ENCODE results near the gene NLE1. TPM values are rescaled to one million over a fixed set of nuclear protein-coding genes. Genes with fewer than 3 reads are reported as not detected.

The NLE1 gene
- total RNA-seq, 1 donor from 2014 or later = 23.8 TPM

DNA sequence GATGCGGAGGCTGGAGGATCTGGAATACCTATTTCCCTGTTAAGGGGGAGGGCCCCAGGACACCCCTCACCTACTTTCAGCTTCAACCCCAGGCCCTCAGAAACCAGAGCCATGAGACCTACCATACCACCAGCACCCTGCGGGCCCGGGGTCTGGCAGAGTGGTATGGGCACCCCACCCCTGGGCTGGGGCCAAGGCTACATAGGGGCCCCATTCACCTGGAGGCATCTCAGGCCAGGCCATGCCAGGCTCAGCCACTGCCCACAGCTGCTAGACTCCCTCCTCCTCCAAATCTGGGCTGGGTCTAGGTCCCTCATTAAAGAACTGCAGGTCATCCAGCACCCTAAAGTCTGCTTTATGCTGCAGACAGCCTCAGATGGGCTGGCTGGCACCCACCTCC is 11.7 kb downstream of the NLE1 start:
- no peaks in the 10 kb centered on the region for H3K9me3 Mint-ChIP-seq
- H3K27me3 Mint-ChIP-seq (ENCODE audit: low read depth) = no peaks in the 10 kb centered on the region

DNA sequence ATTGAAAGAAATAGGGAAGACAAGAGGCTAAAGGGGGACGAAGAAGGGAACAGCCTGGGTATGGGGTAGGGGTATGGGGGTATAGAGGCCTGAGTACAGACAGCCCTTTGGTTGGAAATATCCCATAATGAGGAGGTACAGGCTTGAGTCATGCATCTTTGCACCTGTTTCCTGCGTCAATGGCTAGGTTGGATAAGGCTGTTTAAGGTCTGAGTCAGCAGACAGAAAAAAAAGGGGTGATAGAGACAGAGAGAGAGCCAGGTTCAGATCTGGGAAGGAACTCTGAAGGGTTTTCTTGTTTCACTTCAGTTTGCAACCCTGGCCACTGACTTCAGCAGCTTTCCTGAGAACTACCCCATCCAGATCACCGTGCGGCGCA is 12.1 kb downstream of the NLE1 start:
- TF ChIP-seq, protein P1, sequence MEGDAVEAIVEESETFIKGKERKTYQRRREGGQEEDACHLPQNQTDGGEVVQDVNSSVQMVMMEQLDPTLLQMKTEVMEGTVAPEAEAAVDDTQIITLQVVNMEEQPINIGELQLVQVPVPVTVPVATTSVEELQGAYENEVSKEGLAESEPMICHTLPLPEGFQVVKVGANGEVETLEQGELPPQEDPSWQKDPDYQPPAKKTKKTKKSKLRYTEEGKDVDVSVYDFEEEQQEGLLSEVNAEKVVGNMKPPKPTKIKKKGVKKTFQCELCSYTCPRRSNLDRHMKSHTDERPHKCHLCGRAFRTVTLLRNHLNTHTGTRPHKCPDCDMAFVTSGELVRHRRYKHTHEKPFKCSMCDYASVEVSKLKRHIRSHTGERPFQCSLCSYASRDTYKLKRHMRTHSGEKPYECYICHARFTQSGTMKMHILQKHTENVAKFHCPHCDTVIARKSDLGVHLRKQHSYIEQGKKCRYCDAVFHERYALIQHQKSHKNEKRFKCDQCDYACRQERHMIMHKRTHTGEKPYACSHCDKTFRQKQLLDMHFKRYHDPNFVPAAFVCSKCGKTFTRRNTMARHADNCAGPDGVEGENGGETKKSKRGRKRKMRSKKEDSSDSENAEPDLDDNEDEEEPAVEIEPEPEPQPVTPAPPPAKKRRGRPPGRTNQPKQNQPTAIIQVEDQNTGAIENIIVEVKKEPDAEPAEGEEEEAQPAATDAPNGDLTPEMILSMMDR (IDR thresholded peaks at IDR 0.05; ENCODE audit: unreplicated experiment) = no peak
- Mint-ChIP-seq H3K9me3 (no peaks in the 10 kb centered on the region), H3K4me3 (no peak overlapping the region), H3K27ac (no peak overlapping the region), H3K27me3 (ENCODE audit: low read depth) (no peaks in the 10 kb centered on the region), H3K36me3 (peaks cover 21% of the 10 kb centered on the region), H3K4me1 (no peaks in the 10 kb centered on the region)
- no peak for DNase-seq (ENCODE audit: low spot score in 2 of 2, unreplicated experiment in 2 of 2)

More for the DNA sequence above, 11.7 kb downstream of the NLE1 start:
- Mint-ChIP-seq H3K4me1 (no peaks in the 10 kb centered on the region), H3K27ac (no peak overlapping the region), H3K36me3 (peaks cover 24% of the 10 kb centered on the region), H3K4me3 (no peak overlapping the region)
- TF ChIP-seq, protein P1 (IDR thresholded peaks at IDR 0.05; ENCODE audit: unreplicated experiment) = no peak
- DNase-seq (ENCODE audit: low spot score in 2 of 2, unreplicated experiment in 2 of 2) = no peak

DNA sequence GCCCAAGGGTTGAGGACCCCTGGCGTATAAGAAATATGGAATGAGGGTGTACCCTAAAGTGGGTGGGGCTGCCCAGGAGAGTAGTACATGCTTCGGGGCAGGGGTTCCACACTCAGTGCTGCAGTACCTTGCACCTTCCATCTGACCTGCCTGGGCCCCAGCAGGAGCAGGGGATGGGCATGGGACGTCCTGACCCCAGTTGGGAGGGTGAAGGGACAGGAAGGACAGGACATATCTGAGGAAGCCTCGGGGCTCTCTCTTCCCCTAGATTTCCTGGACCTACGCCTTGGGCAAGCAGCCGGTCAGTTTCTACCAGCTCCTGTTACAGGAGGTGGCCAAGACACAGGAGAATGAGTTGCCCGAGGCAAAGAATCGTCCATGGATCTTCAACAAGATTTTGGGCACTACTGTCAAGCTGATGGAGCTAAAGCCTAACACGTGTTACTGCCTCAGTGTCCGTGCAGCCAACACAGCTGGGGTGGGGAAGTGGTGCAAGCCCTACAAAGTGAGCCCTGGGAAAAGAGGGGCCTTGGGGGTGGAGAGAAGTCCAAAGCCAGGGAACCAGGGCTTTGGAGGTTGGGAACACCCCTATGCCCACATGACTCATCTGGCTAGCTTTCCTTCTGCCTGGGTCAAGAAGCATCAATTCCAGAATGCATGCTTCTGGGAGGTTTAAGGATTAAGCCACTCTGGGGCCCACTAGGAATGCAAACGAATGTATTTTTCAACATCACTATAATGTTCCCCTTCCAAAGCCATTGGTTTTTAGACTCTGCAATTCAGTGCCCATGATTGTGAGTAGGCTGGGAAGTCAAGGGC is 12.7 kb downstream of the NLE1 start:
- no peaks in the 10 kb centered on the region for H3K9me3 Mint-ChIP-seq

DNA sequence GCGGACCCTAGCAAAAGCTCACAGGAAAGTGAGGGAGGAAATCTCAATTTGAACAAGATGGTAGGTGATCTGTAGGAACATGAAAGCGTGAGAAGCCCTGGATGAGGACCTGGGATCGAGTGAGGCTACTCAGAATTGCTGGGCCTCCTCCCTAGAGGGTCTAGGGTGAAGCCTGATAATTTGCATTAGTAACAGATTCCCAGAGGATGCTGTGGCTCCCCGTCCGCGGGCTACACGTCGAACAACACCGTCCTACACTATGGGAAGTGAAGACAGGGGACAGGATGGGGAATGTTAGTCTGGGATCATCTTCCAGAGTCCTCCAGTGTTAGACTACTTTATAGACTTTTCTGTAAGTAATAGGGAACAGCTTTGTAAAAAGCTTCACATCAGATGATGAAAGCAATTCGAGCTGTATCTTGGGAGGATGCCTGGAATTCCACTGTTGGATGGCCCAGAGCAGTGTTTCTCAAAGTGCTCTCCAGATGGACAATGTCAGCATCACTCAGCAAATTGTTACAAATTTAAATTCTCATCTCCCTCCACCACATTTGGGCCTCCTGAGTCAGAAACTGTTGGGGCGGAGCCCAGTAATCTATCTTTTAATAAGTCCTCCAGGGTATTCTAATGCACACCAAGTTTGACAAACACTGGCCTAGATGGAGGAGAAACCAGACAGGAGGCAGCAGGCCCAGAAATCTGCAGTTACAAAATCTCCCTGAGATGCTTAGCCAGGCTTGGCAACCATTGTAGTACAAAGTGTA is 14.2 kb downstream of the NLE1 start:
- Mint-ChIP-seq H3K4me3 (no peak overlapping the region), H3K9me3 (no peaks in the 10 kb centered on the region), H3K27ac (peak overlapping the region; percentile 44), H3K27me3 (ENCODE audit: low read depth) (no peaks in the 10 kb centered on the region), H3K4me1 (no peaks in the 10 kb centered on the region), H3K36me3 (peaks cover 7% of the 10 kb centered on the region)
- TF ChIP-seq, protein P1 (IDR thresholded peaks at IDR 0.05; ENCODE audit: unreplicated experiment) = no peak
- no peak for DNase-seq (ENCODE audit: low spot score in 2 of 2, unreplicated experiment in 2 of 2)

More for the DNA sequence above, 12.7 kb downstream of the NLE1 start:
- Mint-ChIP-seq H3K27me3 (ENCODE audit: low read depth) (no peaks in the 10 kb centered on the region), H3K27ac (no peak overlapping the region), H3K36me3 (peaks cover 18% of the 10 kb centered on the region), H3K4me3 (no peak overlapping the region), H3K4me1 (no peaks in the 10 kb centered on the region)
- TF ChIP-seq, protein P1 (IDR thresholded peaks at IDR 0.05; ENCODE audit: unreplicated experiment) = no peak
- DNase-seq (ENCODE audit: low spot score in 2 of 2, unreplicated experiment in 2 of 2) = no peak

DNA sequence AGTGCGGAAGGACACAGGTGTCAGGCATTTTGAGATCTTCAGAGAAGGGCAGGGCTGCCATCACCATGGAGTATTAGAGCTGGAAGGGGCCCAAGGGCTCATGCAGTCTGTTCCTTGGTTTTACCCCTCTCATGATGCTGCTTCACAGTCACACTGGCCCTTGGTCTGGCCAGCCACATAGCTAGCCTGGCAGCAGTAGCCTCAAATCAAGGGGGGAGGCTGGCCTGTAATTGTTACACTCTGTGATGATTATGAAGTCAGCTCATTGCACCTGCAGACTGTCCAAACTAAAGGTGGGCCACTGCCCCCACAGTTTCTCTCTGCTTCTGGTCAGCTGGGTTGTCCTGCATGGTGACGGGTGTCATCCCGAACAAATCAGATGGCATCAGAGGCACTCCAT is 20.8 kb downstream of the NLE1 start, which contains the start of gene FNDC8:
Gene FNDC8 (plus strand): TSS at position 301 of the 400 bp plus-strand sequence. CDS start 79 bp downstream, at position 380.
- H3K4me3 Mint-ChIP-seq = peak within 1 kb of the TSS; percentile 13
- no peak within 1 kb of the TSS for H3K27ac Mint-ChIP-seq
- peaks cover 14% of the 10 kb centered on the region for H3K4me1 Mint-ChIP-seq
- DNase-seq (ENCODE audit: low spot score in 2 of 2, unreplicated experiment in 2 of 2) = no peak
- no peaks in the 10 kb centered on the region for H3K36me3 Mint-ChIP-seq
- no peaks in the 10 kb centered on the region for H3K9me3 Mint-ChIP-seq
- TF ChIP-seq, protein P1 (IDR thresholded peaks at IDR 0.05; ENCODE audit: unreplicated experiment) = no peak
- peaks cover 14% of the 10 kb centered on the region for H3K27me3 Mint-ChIP-seq (ENCODE audit: low read depth)
